ENCODE results near the gene YY1. TPM values are rescaled to one million over a fixed set of nuclear protein-coding genes. Genes with fewer than 3 reads are reported as not detected.
A peak's percentile ranks its signal among the peaks of the same experiment; 100 is the strongest.
"Not testable (repeated sequence)": the region's sequence is repeated elsewhere in the genome, so short reads cannot be mapped to it uniquely, and the experiment has no call there.

The YY1 gene
- total RNA-seq, 1 donor from 2014 or later, result 48.1 TPM

DNA sequence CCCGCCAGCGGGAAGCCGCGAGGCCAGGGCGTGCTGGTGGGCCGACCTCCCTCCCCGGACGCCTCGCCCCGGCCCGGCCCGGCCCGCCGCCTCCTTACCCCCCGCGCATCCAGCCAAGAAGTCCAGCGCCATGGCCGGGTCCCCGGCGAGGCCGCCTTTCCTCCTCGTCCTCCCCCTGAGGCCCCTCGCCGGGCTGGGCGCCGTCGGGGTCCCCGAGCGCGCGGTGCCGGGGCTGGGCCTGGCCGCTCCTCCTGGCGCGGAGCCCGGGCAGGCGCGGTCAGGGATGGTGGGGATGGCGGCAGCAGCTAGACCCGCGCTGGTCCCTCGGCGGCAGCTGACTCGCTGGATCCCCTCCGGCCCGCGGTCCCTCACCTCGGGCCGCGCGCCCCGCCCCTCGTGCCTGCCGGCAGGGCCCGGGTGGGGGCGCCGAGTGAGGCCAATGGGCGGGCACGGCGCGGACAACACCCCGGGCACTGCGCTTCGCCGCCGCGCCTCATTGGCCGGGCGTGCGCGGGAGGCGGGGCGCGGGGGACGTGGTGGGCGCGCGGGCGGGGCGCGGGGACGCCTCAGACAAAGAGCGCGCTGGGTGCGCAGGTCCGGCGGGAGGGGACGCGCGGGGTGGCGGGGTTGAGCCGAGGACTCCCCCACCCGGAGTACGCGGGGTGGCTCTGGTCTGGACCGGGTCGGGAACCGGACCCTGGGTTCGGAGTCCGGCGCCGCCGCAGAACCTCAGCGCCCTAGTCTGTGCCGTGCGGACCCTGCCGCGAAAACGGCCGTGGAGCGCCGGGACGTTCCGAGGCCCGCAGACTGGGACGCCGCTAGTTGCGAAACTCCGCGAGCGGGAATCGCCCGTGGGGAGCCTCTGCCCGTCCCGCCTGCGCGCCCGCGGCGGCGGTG, 67.4 kb downstream of the YY1 start, which contains the start of gene SLC25A29:
Gene SLC25A29 (minus strand): TSS at position 344 of the 897 bp plus-strand sequence. CDS start 212 bp downstream, at position 132.
- peak; percentile 96 for DNase-seq
- ATAC-seq, result peak; percentile 93
- intact Hi-C loops (cut with micrococcal nuclease), result no loop called here

DNA sequence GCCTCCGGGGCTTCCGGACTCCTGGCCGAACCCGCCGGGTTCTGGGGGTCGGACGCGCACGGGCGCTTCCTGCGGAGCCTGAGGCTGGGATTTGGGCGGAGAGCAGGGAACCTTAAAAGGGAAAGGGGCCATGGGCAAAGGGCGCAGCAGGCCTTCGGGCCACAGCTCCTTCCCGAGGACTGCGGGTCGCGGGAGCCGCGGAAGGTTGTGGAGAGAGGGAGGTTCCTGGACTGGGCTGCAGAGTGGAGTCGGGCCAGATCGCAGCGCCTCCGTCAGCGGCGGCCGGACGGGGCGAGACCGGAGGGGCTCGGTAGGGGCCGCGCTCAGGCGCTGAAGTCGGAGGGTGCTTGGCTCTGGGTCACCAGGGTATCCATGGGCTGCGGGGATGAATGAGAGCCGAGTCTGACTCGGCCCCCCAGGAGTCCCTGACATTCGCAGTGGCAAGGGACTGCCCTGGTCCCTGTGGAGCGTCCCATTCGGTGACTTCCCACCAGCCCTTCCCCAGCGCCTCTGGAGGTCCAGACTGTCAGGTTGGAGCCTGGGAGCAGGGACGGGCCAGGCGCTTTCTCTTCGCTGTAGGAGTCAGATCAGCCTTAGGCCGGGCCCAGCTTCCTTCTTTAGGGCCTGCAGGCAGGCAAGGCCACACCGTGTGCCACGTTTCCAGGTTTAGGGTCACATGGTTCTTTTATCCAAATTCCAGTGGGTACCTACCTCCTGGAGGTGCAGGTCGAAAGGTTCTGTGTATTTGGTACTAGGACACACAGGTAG, 68.2 kb downstream of the YY1 start:
- ATAC-seq, result peak; percentile 34
- peak; percentile 58 for DNase-seq
- intact Hi-C loops (cut with micrococcal nuclease), result no loop called here

DNA sequence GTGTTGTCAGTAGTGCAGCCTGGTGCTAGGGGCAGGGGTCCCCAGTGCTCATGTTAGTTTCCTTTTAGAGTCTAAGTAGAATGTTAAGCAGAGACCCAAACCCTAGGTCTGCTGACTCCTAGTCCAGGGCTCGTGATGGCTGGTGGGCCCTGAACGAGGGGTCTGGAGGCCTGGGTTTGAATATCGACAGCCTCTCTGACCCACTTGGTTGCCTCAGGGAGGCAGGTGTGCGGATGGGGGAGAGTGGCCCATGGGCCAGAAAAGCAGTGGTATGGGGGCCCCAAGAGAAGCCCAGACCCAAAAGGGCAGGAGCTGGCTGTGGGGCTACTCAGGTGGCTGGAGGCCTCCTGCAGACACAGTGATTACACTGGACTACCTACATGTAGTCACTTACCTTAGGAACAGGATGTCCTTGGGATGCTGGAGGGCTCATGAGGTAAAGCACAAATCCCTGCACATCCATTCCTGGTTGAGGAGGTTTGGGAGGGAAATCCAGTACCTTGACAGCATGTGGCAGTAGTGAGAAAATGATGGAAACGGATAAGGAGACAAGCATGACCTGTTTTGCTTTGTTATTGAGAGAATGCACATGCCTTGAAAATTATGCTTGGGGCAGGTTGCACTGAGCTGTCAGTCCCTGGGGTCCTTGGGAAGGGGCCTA, 69.0 kb downstream of the YY1 start:
- intact Hi-C loops (cut with micrococcal nuclease), result no loop called here
- DNase-seq (no peak), ATAC-seq (no peak)

DNA sequence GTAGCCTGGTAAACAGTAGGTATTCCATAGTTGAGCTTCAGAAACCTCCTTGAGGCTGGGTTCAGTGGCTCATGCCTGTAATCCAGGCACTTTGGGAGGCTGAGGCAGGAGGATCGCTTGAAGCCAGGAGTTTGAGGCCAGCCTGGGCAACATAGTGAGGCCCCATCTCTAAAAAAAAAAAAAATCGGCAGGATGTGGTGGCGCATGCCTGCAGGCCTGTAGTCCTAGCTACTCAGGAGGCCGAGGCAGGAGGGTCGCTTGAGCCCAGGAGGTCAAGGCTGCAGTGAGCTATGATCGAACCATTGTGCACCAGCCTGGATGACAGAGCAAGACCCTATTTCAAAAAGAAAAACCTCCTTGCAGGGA, 69.5 kb downstream of the YY1 start:
- ATAC-seq; intact Hi-C loops (cut with micrococcal nuclease); DNase-seq: not testable (repeated sequence)

DNA sequence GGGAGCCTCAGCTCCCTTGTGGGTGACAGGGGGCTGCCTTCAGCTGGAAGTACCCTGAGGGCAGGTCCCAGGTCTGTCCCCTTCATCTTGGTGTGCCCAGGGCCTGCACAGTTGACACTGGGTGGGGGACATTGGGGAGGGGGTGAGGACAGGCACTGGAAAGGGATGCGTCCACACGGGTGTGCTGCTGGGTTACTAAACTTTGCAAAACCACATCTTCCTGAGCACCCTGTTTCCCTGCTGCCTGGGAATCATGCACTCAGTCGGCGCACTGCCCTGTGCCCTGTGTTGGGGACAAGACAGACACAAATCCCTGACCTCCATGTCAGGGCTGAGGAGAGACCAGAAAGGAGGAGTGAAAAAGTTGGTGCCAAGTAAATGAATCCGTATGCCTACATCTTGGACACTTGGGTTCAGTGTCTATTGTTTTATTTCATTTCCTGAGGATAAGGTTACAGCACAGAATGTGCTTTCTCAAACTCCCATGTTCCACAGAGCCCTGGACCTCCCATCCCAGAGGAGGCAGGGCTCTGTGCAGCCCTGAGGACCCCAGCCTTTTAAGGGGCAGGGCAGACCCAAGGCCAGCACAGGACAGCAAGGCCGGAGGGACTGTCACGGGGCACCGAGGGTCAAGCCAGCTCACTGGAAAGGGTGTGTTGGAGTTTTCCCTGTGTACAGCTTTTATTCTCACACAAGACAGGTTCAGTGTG, 70.2 kb downstream of the YY1 start:
- no peak for DNase-seq
- ATAC-seq, result no peak
- intact Hi-C loops (cut with micrococcal nuclease), result no loop called here

DNA sequence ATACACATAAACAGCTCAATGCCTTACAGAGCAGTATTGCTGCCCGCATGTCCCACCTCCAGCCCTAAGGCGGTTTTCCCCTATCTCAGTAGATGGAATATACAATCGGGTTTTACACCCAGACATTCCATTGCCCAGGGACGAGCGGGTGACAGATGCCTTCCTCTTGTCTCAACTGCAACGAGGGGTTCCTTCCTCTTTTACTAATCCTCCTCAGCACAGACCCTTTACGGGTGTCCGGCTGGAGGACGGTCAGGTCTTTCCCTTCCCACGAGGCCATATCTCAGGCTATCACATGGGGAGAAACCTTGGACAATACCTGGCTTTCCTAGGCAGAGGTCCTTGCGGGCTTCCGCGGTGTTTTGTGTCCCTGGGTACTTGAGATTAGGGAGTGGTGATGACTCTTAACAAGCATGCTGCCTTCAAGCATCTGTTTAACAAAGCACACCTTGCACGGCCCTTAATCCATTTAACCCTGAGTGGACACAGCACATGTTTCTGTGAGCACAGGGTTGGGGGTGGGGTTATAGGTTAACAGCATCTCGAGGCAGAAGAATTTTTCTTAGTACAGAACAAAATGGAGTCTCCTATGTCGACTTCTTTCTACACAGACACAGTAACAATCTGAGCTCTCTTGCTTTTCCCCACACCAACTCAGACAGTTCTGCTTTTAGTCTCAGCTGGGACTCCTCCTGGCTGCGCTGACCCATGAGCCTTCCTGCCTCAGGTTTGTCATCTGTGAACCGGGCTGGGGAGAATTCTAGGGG, 73.3 kb downstream of the YY1 start:
- ATAC-seq; intact Hi-C loops (cut with micrococcal nuclease); DNase-seq: not testable (repeated sequence)

DNA sequence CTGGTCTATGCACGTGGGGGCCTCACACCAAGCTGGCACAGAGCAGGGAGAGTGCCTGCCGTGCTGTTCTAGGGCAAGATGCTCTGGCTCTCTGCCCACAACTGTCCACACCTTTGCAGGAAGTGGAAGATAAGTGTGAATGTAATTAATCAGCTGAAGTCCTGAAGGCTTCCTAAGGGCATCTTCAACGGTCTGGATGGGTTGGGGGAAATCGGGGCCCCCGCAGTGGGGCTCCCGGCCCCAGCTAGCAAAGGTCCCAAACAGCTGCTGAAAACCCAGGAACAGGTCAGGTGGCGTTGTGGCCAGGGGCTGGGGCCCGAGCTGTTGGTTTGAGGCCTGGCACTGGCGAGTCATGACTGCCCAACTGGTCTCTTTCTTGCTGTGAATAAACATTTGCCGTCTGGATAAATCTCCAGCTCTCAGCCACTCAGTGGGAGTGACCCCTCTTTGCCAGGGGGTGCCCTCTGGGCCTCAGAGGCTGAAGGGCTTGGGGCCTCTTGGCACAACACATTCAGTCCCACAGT, 74.0 kb downstream of the YY1 start:
- intact Hi-C loops (cut with micrococcal nuclease), result no loop called here
- ATAC-seq (no peak), DNase-seq (peak; percentile 10)

DNA sequence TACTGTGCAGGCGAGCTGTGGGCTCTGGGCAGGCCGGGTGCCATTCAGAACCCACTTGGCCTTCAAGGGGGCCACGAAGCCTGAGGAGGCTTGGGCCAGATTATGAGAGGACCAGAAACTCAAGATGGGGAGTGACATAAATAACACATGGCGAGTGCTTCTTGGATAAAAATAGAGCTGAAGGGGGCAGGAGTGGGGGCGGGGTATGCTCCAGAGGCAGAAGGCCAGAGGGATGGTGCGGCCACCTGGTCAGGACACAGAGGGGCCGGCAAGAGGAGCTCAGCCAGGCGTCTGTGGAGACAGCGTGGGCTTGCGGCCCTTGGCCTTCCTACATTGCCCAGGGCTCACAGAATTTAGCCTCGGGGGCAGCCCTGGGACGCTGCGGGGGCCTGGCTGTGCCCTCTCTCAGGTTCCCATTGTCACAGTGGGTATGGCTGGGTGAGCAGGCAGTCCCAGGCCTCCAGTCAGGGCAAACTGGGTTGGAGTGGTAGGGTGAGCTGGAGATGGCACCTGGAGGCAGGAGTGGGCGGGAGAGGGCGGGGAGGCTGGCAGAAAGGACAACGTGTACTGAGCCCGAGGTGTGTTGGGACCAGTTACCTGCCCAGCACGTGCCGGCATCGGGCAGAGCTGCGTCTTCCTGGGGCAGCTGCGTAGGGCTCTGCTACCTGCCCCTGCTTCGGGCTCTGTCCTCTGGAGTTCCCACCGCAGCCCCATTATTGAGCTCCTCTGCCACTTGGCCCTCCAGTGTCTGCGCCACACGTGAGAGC, 74.7 kb downstream of the YY1 start:
- intact Hi-C loops (cut with micrococcal nuclease), result no loop called here
- ATAC-seq (peak; percentile 10), DNase-seq (peak; percentile 26)

DNA sequence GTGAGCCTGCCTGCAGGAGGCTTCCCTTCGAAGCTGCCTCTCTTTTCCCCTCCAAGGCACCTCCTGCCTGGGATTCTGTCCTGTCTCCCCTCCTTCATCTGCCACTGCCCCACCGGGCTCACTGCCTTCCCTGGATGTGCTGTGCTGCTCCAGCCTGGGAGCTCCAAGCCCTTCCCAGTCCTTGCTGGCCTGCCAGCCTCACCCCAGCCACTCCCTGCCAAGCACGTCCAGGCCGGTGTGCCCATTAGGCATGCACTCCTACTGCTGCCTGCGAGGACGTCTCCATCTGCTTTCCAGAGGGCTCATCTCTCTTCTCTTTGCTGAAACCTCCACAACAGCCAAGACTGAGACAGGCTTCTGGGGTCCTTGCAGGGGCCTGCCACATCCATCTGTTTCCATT, 75.8 kb downstream of the YY1 start:
- DNase-seq, result peak; percentile 15
- intact Hi-C loops (cut with micrococcal nuclease), result no loop called here
- ATAC-seq, result no peak

DNA sequence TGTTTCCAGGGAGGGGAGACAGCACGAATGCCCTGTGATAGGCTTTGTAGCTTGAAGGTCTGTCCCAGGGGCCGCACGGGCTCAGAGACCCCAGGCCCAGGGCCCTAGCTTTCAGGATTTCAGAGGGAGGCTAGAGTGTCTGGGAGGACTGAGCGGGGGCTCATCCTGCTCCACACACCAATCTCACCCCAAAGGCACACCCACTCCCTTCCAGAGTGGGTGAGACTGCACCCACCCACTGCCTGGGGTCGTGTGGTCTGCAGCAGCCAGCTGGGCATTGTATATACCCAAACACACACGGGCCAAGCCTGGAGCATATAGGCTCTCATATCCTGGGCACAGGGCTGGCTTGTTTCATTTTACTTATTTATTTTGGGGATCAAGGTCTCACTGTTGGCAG, 78.4 kb downstream of the YY1 start:
- ATAC-seq (no peak), DNase-seq (no peak)
- intact Hi-C loops (cut with micrococcal nuclease), result no loop called here

DNA sequence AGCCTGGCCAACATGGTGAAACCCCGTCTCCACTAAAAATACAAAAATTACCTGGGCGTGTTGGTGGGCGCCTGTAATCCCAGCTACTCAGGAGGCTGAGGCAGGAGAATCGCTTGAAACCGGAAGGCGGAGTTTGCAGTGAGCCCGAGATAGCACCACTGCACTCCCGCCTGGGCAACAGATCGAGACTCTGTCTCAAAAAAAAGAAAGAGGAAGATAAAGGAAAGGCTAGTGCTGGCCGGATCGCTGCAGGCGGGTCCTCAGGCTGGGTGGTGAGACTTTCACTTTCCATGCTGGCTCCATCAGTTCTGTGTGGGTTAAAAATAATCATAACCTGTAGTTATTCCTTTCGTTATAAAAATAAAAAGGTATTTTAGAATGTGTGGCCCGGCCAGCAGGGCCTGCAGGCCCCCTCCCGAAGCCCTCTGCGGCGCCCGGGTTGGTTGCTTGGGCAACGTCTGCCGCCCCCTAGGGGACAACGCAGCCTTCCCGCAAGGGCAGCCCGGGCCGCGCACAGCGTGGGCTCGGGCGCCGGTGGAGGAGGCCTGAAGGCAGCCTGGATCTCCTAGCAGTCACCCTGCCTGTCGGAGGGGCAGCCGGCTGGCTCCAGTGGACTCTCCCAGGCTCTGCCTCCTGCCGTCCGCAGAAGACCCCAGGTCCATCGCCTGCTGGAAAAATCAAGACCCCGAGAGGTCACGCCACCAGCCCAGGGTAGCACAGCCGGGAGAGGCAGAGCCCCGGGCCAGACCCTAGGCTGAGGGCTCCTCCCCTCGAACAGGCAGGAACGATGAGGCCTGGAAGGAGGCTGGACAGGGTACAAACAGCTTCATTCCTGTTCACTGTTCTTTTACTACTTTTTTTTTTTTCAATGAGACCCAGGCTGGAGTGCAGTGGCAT, 79.2 kb downstream of the YY1 start:
- peak; percentile 91 for DNase-seq
- peak; percentile 92 for ATAC-seq
- intact Hi-C loops (cut with micrococcal nuclease), result no loop called here

DNA sequence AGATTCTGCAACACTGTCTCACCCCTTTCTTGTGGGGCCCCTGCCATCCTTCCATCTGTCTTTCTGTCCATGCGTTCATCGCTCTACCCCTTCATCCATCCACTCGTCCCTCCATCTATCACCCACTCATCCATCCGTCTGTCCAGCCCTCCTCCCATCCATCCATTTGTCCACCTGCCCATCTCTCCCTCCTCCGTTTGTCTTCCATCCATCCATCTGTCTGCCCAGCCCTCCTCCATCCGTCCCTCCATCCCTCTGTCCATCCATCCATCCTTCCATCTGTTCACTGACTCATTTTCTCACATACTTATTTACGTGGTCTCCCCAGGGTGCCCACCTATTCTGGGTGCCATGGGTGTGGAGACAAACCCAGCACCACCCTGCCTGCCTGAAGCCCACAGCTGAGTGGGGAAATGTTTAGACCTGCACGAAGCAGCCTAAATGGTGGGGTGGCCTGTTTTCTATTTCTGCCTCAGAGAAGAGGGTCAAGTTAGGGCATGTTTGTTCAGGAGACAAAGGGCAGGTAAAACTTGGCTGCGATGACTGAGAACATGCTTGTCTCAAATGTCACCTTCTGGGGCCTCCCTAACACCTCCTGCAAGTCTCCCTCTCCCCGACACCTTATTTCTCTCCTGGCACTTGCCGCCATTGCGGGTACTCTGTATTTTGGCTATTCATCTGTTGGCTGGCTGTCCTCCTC, 81.4 kb downstream of the YY1 start:
- DNase-seq, result no peak
- intact Hi-C loops (cut with micrococcal nuclease), result no loop called here
- ATAC-seq, result no peak

DNA sequence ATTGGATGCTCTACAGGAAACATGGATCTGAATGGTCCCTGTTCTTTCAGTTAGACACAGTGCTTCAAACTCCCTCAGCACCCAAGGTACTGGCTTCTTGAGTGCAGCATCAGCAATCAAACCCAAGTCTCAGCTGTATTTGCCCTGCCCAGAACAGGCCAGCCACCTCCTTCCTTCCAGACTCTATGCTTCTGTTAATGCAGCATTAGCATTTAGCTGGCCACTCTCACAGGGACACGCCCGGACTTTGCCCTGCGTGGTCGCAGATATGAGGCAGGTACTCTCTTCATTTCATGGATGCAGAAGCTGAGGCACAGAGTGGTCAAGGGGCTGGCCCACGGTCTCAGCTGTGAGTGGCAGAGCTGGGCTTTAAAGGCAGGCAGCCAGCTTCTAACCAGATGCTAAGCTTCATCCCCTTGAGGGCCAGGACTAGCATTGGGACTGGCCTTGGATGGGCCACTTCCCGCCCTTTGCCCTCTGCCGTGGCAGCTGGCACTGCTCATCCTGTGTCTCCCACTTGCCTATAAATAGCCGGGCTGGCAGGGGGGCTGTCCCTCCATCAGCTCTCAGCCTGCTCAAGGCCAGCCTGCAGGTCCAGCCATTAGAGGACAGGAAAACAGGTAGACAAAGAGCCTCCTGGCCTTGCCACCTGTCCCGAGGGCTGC, 82.7 kb downstream of the YY1 start:
- ATAC-seq, result peak; percentile 61
- intact Hi-C loops (cut with micrococcal nuclease), result no loop called here
- DNase-seq, result peak; percentile 61

DNA sequence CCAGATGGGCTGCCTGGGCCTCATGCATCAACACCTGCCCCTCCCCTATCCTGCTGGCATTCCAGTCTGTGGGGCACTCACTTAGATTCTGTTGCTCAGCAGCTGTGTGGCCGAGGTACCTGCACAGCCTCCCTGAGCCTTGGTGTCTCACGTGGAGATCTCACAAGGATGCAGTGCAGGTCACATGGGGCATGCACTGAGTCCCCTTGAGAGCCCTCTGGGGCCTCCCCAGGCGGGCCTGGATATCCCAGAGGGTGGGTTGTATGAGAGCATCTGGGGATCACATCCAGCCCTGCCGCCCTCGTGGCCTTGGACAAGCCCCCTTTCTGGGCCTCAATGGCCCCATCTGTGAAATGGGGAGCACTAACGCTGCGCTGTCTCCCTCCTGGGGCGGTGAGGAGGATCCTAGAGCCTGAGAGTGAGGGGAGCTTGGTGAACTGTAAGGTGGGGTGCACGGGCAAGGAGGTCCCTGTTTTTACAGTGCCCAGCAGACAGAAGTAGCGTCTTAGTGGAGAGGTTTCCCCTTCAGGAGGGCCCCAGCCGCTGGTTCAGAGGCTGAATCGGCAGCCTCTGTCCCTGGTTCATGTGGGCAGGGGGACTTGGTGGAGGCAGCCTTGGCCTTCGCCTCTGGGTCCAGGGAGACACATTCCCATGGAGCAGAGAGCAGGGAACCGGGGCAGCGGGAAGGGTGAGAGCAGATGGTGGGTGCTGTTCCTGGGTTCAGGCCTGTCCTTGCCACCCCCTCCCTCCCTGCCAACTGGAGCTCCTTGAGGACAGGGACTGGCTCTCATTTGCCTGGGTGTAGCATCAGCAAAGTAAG, 83.4 kb downstream of the YY1 start:
- ATAC-seq (no peak), DNase-seq (no peak)
- intact Hi-C loops (cut with micrococcal nuclease), result no loop called here

Measured in left ventricle myocardium superior (tissue), 1 donor.